ENCODE results near the gene PLCH1. TPM values are rescaled to one million over a fixed set of nuclear protein-coding genes. Genes with fewer than 3 reads are reported as not detected.

Gene PLCH1
- total RNA-seq, 1 experiment from 2014 or later = 1.4 TPM

DNA sequence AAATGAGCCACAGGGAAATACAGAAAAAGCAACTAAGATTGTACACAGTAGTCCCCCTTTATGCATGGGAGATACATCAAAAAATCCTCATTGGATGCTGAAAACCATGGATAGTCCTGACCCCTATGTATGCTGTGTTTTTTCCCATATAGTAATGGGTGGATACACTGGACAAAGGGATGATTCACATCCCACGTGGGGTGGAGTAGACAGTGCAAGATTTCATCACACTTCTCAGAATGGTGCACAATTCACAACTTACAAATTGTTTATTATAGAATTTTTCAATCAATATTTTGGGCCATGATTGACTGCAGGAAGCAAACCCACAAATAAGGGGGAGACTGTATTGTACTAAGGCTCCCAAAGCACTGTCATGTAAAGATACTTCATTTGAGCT lies 227.0 kb downstream of the PLCH1 start:
- H3K9me2 ChIP-seq (ENCODE audit: insufficient read depth) = no peaks in the 10 kb centered on the region
- no TSS peak for BruUV-seq (replicated peaks)
- H3K27me3 ChIP-seq (ENCODE audit: insufficient read depth, low read depth) = no peaks in the 10 kb centered on the region
- no peaks in the 10 kb centered on the region for H4K20me1 ChIP-seq (ENCODE audit: insufficient read depth)
- H3K4me2 ChIP-seq = no peak overlapping the region
- no peak for DNase-seq
- intact Hi-C loops (cut with micrococcal nuclease; ENCODE audit: unreplicated experiment) = no loop called here
- H3K36me3 ChIP-seq (ENCODE audit: low read depth) = no peaks in the 10 kb centered on the region
- H3K4me3 ChIP-seq = no peak overlapping the region
- no peaks in the 10 kb centered on the region for H3K9me3 ChIP-seq (ENCODE audit: insufficient read depth, low read depth)
- ChIA-PET POLR2A (ENCODE audit: unreplicated experiment) (no interaction called here), CTCF (no interaction called here)
- no peak overlapping the region for H2AFZ ChIP-seq
- no peaks in the 10 kb centered on the region for H3K4me1 ChIP-seq (replicated peaks; ENCODE audit: insufficient read depth)
- no peaks in the 10 kb centered on the region for H3K79me2 ChIP-seq (ENCODE audit: low read depth)
- H3K27ac ChIP-seq = no peak overlapping the region
- no peaks in the 10 kb centered on the region for H3F3A ChIP-seq (ENCODE audit: insufficient read depth, low read depth)
- no peak for TF ChIP-seq EZH2 (IDR thresholded peaks at IDR 0.05; ENCODE audit: low read depth)
- TF ChIP-seq, protein P1, sequence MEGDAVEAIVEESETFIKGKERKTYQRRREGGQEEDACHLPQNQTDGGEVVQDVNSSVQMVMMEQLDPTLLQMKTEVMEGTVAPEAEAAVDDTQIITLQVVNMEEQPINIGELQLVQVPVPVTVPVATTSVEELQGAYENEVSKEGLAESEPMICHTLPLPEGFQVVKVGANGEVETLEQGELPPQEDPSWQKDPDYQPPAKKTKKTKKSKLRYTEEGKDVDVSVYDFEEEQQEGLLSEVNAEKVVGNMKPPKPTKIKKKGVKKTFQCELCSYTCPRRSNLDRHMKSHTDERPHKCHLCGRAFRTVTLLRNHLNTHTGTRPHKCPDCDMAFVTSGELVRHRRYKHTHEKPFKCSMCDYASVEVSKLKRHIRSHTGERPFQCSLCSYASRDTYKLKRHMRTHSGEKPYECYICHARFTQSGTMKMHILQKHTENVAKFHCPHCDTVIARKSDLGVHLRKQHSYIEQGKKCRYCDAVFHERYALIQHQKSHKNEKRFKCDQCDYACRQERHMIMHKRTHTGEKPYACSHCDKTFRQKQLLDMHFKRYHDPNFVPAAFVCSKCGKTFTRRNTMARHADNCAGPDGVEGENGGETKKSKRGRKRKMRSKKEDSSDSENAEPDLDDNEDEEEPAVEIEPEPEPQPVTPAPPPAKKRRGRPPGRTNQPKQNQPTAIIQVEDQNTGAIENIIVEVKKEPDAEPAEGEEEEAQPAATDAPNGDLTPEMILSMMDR (conservative IDR thresholded peaks at IDR 0.05) = no peak

GRCh38 chr3:155516439-155516838 lies 228.4 kb downstream of the PLCH1 start:
- no peak overlapping the region for H2AFZ ChIP-seq
- H3K4me3 ChIP-seq = no peak overlapping the region
- H3K4me1 ChIP-seq (replicated peaks; ENCODE audit: insufficient read depth) = no peaks in the 10 kb centered on the region
- no peaks in the 10 kb centered on the region for H3K79me2 ChIP-seq (ENCODE audit: low read depth)
- H3K27me3 ChIP-seq (ENCODE audit: insufficient read depth, low read depth) = no peaks in the 10 kb centered on the region
- no peak for DNase-seq
- H3K36me3 ChIP-seq (ENCODE audit: low read depth) = no peaks in the 10 kb centered on the region
- no peaks in the 10 kb centered on the region for H3F3A ChIP-seq (ENCODE audit: insufficient read depth, low read depth)
- ChIA-PET CTCF (no interaction called here), POLR2A (ENCODE audit: unreplicated experiment) (no interaction called here)
- H3K4me2 ChIP-seq = no peak overlapping the region
- BruUV-seq (replicated peaks) = no TSS peak
- intact Hi-C loops (cut with micrococcal nuclease; ENCODE audit: unreplicated experiment) = no loop called here
- no peaks in the 10 kb centered on the region for H3K9me2 ChIP-seq (ENCODE audit: insufficient read depth)
- no peak for TF ChIP-seq EZH2 (IDR thresholded peaks at IDR 0.05; ENCODE audit: low read depth)
- TF ChIP-seq, protein P1 (conservative IDR thresholded peaks at IDR 0.05) = no peak
- H3K27ac ChIP-seq = no peak overlapping the region
- H3K9me3 ChIP-seq (ENCODE audit: insufficient read depth, low read depth) = no peaks in the 10 kb centered on the region
- H4K20me1 ChIP-seq (ENCODE audit: insufficient read depth) = no peaks in the 10 kb centered on the region

- Histone ChIP-seq H3K4me1 (replicated peaks; ENCODE audit: insufficient read depth) (no peaks in the 10 kb centered on the region), H2AFZ (no peak overlapping the region), H3K4me2 (no peak overlapping the region), H3K9me2 (ENCODE audit: insufficient read depth) (no peaks in the 10 kb centered on the region), H3F3A (ENCODE audit: insufficient read depth, low read depth) (no peaks in the 10 kb centered on the region), H3K36me3 (ENCODE audit: low read depth) (no peaks in the 10 kb centered on the region), H4K20me1 (ENCODE audit: insufficient read depth) (no peaks in the 10 kb centered on the region), H3K9me3 (ENCODE audit: insufficient read depth, low read depth) (no peaks in the 10 kb centered on the region), H3K4me3 (no peak overlapping the region), H3K27me3 (ENCODE audit: insufficient read depth, low read depth) (no peaks in the 10 kb centered on the region), H3K27ac (no peak overlapping the region), H3K79me2 (ENCODE audit: low read depth) (no peaks in the 10 kb centered on the region)
- DNase-seq = no peak
- no TSS peak for BruUV-seq (replicated peaks)
- ChIA-PET CTCF (no interaction called here), POLR2A (ENCODE audit: unreplicated experiment) (no interaction called here)
- intact Hi-C loops (cut with micrococcal nuclease; ENCODE audit: unreplicated experiment) = no loop called here
- TF ChIP-seq, protein P1 (conservative IDR thresholded peaks at IDR 0.05) = no peak
- TF ChIP-seq EZH2 (IDR thresholded peaks at IDR 0.05; ENCODE audit: low read depth) = no peak
Measured at GRCh38 chr3:155512867-155513261, 232.0 kb downstream of the PLCH1 start.
